Neuronal stem cell (in vitro differentiated cells): ENCODE measurements around the gene KIF25.

Source experiments
- DNase-seq: peaks from one replicate; pipeline ENCODE4 v3.0.0-alpha.2; 2013; ENCODE audit warnings: low spot score
- H2AFZ ChIP-seq: one replicate; pipeline ENCODE4 v1.6.1; 2013; ENCODE audit warnings: mild to moderate bottlenecking, low read length, inconsistent platforms
- H2AK5ac ChIP-seq: 2 replicates; pipeline ENCODE4 v1.6.1; 2013; ENCODE audit warnings: low read depth, mild to moderate bottlenecking, inconsistent platforms, low read length, moderate library complexity, mixed read lengths
- H2BK120ac ChIP-seq: 2 replicates; pipeline ENCODE4 v1.6.1; 2013; ENCODE audit warnings: low read depth, mild to moderate bottlenecking, inconsistent platforms, low read length, moderate library complexity, mixed read lengths
- H2BK12ac ChIP-seq: one replicate; pipeline ENCODE4 v1.6.1; 2013; ENCODE audit warnings: low read length, inconsistent platforms
- H2BK15ac ChIP-seq: 2 replicates; pipeline ENCODE4 v1.6.1; 2013; ENCODE audit warnings: mild to moderate bottlenecking, low read length, inconsistent platforms, mixed read lengths
- H2BK5ac ChIP-seq: one replicate; pipeline ENCODE4 v1.6.1; 2013; ENCODE audit warnings: inconsistent platforms, mild to moderate bottlenecking, low read length, moderate library complexity
- H3K14ac ChIP-seq: one replicate; pipeline ENCODE4 v1.6.1; 2013; ENCODE audit warnings: low read length, inconsistent platforms
- H3K18ac ChIP-seq: 2 replicates; pipeline ENCODE4 v1.6.1; 2013; ENCODE audit warnings: low read length, inconsistent platforms
- H3K23ac ChIP-seq: 2 replicates; pipeline ENCODE4 v1.6.1; 2013; ENCODE audit warnings: low read depth, mild to moderate bottlenecking, mixed read lengths, low read length, inconsistent platforms; ENCODE audit not compliant: poor library complexity
- H3K27ac ChIP-seq: replicated peaks from 3 replicates; pipeline ENCODE4 v1.5.1; 2013; ENCODE audit warnings: low read length, inconsistent platforms
- H3K27me3 ChIP-seq, 3 experiments: 2 replicates each; pipeline ENCODE4 v1.6.1; 2013; ENCODE audit warnings: low read length in 3 of 3, mild to moderate bottlenecking in 2 of 3, inconsistent platforms in 1 of 3, low read depth in 1 of 3, mixed read lengths in 1 of 3, moderate library complexity in 1 of 3; ENCODE audit not compliant: control insufficient read depth in 3 of 3, insufficient read depth in 3 of 3
- H3K36me3 ChIP-seq, 2 donors: replicated peaks in 1 of 2; 2 replicates each; pipeline ENCODE4 v1.6.1; 2013; ENCODE audit warnings: low read length in 2 of 2; ENCODE audit not compliant: control insufficient read depth in 2 of 2, insufficient read depth in 2 of 2
- H3K4ac ChIP-seq: 2 replicates; pipeline ENCODE4 v1.6.1; 2013; ENCODE audit warnings: inconsistent platforms, mild to moderate bottlenecking, low read length, moderate library complexity
- H3K4me1 ChIP-seq, 2 donors: 1 replicate in 1 of 2; 2 replicates in 1 of 2; pipeline ENCODE4 v1.6.1; 2013; ENCODE audit warnings: low read length in 2 of 2, low read depth in 1 of 2; ENCODE audit not compliant: control insufficient read depth in 2 of 2, insufficient read depth in 1 of 2
- H3K4me2 ChIP-seq: one replicate; pipeline ENCODE4 v1.6.1; 2013; ENCODE audit warnings: mild to moderate bottlenecking, low read length, inconsistent platforms; ENCODE audit not compliant: insufficient read depth, poor library complexity, severe bottlenecking
- H3K4me3 ChIP-seq, 2 donors: 2 replicates each; pipeline ENCODE4 v1.5.1; 2013; ENCODE audit warnings: low read length in 2 of 2, mild to moderate bottlenecking in 2 of 2, inconsistent platforms in 1 of 2, moderate library complexity in 1 of 2
- H3K79me1 ChIP-seq: one replicate; pipeline ENCODE4 v1.6.1; 2013; ENCODE audit warnings: low read depth, mild to moderate bottlenecking, inconsistent platforms, low read length, moderate library complexity
- H3K9ac ChIP-seq: one replicate; pipeline ENCODE4 v1.6.1; 2013; ENCODE audit warnings: mild to moderate bottlenecking, low read depth, low read length, inconsistent platforms; ENCODE audit not compliant: poor library complexity
- H3K9me3 ChIP-seq, 2 donors: replicated peaks in 1 of 2; 2 replicates each; pipeline versions ENCODE3 to v1.6.1; 2013; ENCODE audit warnings: low read length in 2 of 2, mild to moderate bottlenecking in 2 of 2, inconsistent platforms in 1 of 2, low read depth in 1 of 2, mixed read lengths in 1 of 2, moderate library complexity in 1 of 2; ENCODE audit not compliant: control insufficient read depth in 2 of 2, insufficient read depth in 1 of 2
- H4K8ac ChIP-seq: one replicate; pipeline ENCODE4 v1.6.1; 2013; ENCODE audit warnings: low read depth, mild to moderate bottlenecking, inconsistent platforms, low read length, moderate library complexity
- H4K91ac ChIP-seq: one replicate; pipeline ENCODE4 v1.6.1; 2013; ENCODE audit warnings: low read length, low read depth, mild to moderate bottlenecking, inconsistent platforms; ENCODE audit not compliant: poor library complexity
- WGBS, 2 donors: extraction: QIAGEN DNeasy Blood & Tissue Kit; methylation state at CpG; one replicate each; pipeline ENCODE4 v1.1.7; 2013; ENCODE audit warnings: missing lambda C conversion rate in 2 of 2, mixed read lengths in 1 of 2; ENCODE audit not compliant: insufficient read length in 2 of 2, insufficient replicate concordance in 1 of 2; ENCODE audit errors: extremely low coverage in 2 of 2; 5-methylcytosine and 5-hydroxymethylcytosine counted together

KIF25 gene

GRCh38 chr6:167995731-167996151, 1.7 kb upstream of the KIF25 start:
- Histone ChIP-seq H3K27me3 (no peaks in the 10 kb centered on the region), H3K4me1 (peaks cover 0 to 7% of the 10 kb centered on the region in 2 donors), H3K36me3 (no peaks in the 10 kb centered on the region), H3K4me2 (no peak overlapping the region), H2BK120ac (peak overlapping the region; percentile 82), H3K9ac (peak overlapping the region; percentile 70), H2AK5ac (peak overlapping the region; percentile 99), H3K4ac (no peak overlapping the region), H2AFZ (peak overlapping the region; percentile 56), H4K91ac (peak overlapping the region; percentile 38), H2BK15ac (peak overlapping the region; percentile 90), H3K18ac (peak overlapping the region; percentile 98), H4K8ac (peak overlapping the region; percentile 74), H2BK5ac (peak overlapping the region; percentile 87), H3K23ac (no peak overlapping the region), H2BK12ac (peak overlapping the region; percentile 97), H3K27ac (no peak overlapping the region), H3K79me1 (no peaks in the 10 kb centered on the region), H3K4me3 (no peak overlapping the region), H3K14ac (peak overlapping the region; percentile 72), H3K9me3 (peaks cover 0 to 8% of the 10 kb centered on the region in 2 donors)
- DNase-seq = no peak
- WGBS, 2 donors = no CpG with 5 or more reads among the region's 22 CpGs

- Histone ChIP-seq H4K8ac (no peak overlapping the region), H3K18ac (peak overlapping the region; percentile 98), H2BK5ac (peak overlapping the region; percentile 87), H2BK120ac (peak overlapping the region; percentile 82), H3K9ac (no peak overlapping the region), H3K27me3 (no peaks in the 10 kb centered on the region), H2BK12ac (peak overlapping the region; percentile 97), H2BK15ac (peak overlapping the region; percentile 90), H3K27ac (peak overlapping the region; percentile 51), H3K4me1 (peaks cover 0 to 7% of the 10 kb centered on the region in 2 donors), H3K4ac (peak overlapping the region; percentile 95), H3K9me3 (peaks cover 0 to 8% of the 10 kb centered on the region in 2 donors), H3K36me3 (no peaks in the 10 kb centered on the region), H3K14ac (no peak overlapping the region), H3K4me2 (no peak overlapping the region), H2AK5ac (peak overlapping the region; percentile 99), H2AFZ (peak overlapping the region; percentile 56), H3K4me3 (peak overlapping the region in 1 of 2 donors; percentile 17), H3K23ac (no peak overlapping the region), H3K79me1 (peaks cover 1% of the 10 kb centered on the region), H4K91ac (peak overlapping the region; percentile 38)
- peak; percentile 41 for DNase-seq
- WGBS, 2 donors = no CpG with 5 or more reads among the region's 43 CpGs
These were observed 859 bp upstream of the KIF25 start for GRCh38 chr6:167996424-167997199.

- H2BK5ac ChIP-seq = no peak overlapping the region
- no peak overlapping the region for H2BK15ac ChIP-seq
- no peak overlapping the region for H2BK120ac ChIP-seq
- no peak overlapping the region for H2AK5ac ChIP-seq
- H3K27me3 ChIP-seq = no peaks in the 10 kb centered on the region
- H3K9ac ChIP-seq = no peak overlapping the region
- no peak overlapping the region for H3K27ac ChIP-seq
- WGBS, 2 donors = no CpG with 5 or more reads among the region's 5 CpGs
- H3K14ac ChIP-seq = no peak overlapping the region
- no peak overlapping the region for H3K4me3 ChIP-seq
- H3K18ac ChIP-seq = no peak overlapping the region
- H3K4me1 ChIP-seq = peaks cover 0 to 7% of the 10 kb centered on the region in 2 donors
- no peaks in the 10 kb centered on the region for H3K36me3 ChIP-seq
- H4K91ac ChIP-seq = no peak overlapping the region
- peaks cover 0 to 8% of the 10 kb centered on the region in 2 donors for H3K9me3 ChIP-seq
- H4K8ac ChIP-seq = no peak overlapping the region
- no peak overlapping the region for H3K4me2 ChIP-seq
- no peak for DNase-seq
- H2AFZ ChIP-seq = no peak overlapping the region
- no peak overlapping the region for H2BK12ac ChIP-seq
- H3K4ac ChIP-seq = no peak overlapping the region
- H3K79me1 ChIP-seq = peaks cover 1% of the 10 kb centered on the region
- no peak overlapping the region for H3K23ac ChIP-seq
These were observed 744 bp downstream of the KIF25 start for GRCh38 chr6:167998215-167998614.

- H3K14ac ChIP-seq = no peak overlapping the region
- H4K8ac ChIP-seq = no peak overlapping the region
- H2BK15ac ChIP-seq = no peak overlapping the region
- peaks cover 0 to 10% of the 10 kb centered on the region in 2 donors for H3K9me3 ChIP-seq
- no peak overlapping the region for H3K4ac ChIP-seq
- H3K4me2 ChIP-seq = no peak overlapping the region
- H3K18ac ChIP-seq = no peak overlapping the region
- H3K27ac ChIP-seq = no peak overlapping the region
- no peak overlapping the region for H2BK12ac ChIP-seq
- H3K27me3 ChIP-seq = peaks cover 0 to 3% (median 0%) of the 10 kb centered on the region in 3 experiments
- H2BK120ac ChIP-seq = no peak overlapping the region
- no peaks in the 10 kb centered on the region for H3K36me3 ChIP-seq
- H3K23ac ChIP-seq = peak overlapping the region; percentile 55
- H2AFZ ChIP-seq = no peak overlapping the region
- H2AK5ac ChIP-seq = no peak overlapping the region
- no CpG with 5 or more reads among the region's 13 CpGs for WGBS, 2 donors
- H3K4me3 ChIP-seq = no peak overlapping the region
- H4K91ac ChIP-seq = no peak overlapping the region
- no peak for DNase-seq
- H3K9ac ChIP-seq = peak overlapping the region; percentile 44
- H2BK5ac ChIP-seq = no peak overlapping the region
- H3K4me1 ChIP-seq = peaks cover 0 to 7% of the 10 kb centered on the region in 2 donors
- H3K79me1 ChIP-seq = peaks cover 1% of the 10 kb centered on the region
These were observed 2.9 kb downstream of the KIF25 start for GRCh38 chr6:168000198-168001028.
